GM23248 (cell line): ENCODE data around the gene TNS3. TPM values are rescaled to one million over a fixed set of nuclear protein-coding genes. Genes with fewer than 3 reads are reported as not detected.

Experiments used
- DNase-seq: peaks from one replicate; pipeline ENCODE4 v3.0.0-alpha.2; 2015
- H2AFZ ChIP-seq: fragments of 200-600 bp; sonication (generic); 2 replicates; pipeline ENCODE4 v1.6.1; 2016; ENCODE audit warnings: antibody characterized with exemption
- H3F3A ChIP-seq: fragments of 200-600 bp; sonication (generic); 2 replicates; pipeline ENCODE4 v1.6.1; 2016; ENCODE audit warnings: mild to moderate bottlenecking, antibody characterized with exemption, mixed run types; ENCODE audit not compliant: insufficient read depth
- H3K27ac ChIP-seq: fragments of 200-600 bp; sonication (generic); 2 replicates; pipeline ENCODE4 v1.5.1; 2016; ENCODE audit warnings: mild to moderate bottlenecking
- H3K27me3 ChIP-seq: fragments of 200-600 bp; sonication (generic); replicated peaks from 2 replicates; pipeline ENCODE4 v1.6.1; 2016; ENCODE audit warnings: mild to moderate bottlenecking; ENCODE audit not compliant: insufficient read depth
- H3K36me3 ChIP-seq: fragments of 200-600 bp; sonication (generic); 2 replicates; pipeline ENCODE4 v1.6.1; 2016; ENCODE audit warnings: low read depth, mild to moderate bottlenecking
- H3K4me1 ChIP-seq: fragments of 200-600 bp; sonication (generic); 2 replicates; pipeline ENCODE4 v1.6.1; 2016; ENCODE audit warnings: mild to moderate bottlenecking; ENCODE audit not compliant: insufficient read depth
- H3K4me2 ChIP-seq: fragments of 200-600 bp; sonication (generic); one replicate; pipeline ENCODE4 v1.6.1; 2016; ENCODE audit warnings: mild to moderate bottlenecking; ENCODE audit not compliant: unreplicated experiment
- H3K4me3 ChIP-seq: fragments of 200-600 bp; sonication (generic); 2 replicates; pipeline ENCODE4 v1.5.1; 2016; ENCODE audit warnings: mild to moderate bottlenecking
- H3K79me2 ChIP-seq: fragments of 200-600 bp; sonication (generic); 2 replicates; pipeline ENCODE4 v1.6.1; 2016; ENCODE audit warnings: mild to moderate bottlenecking; ENCODE audit not compliant: insufficient read depth
- H3K9ac ChIP-seq: fragments of 200-600 bp; sonication (generic); 2 replicates; pipeline ENCODE4 v1.6.1; 2016; ENCODE audit warnings: mild to moderate bottlenecking
- H3K9me2 ChIP-seq: fragments of 200-600 bp; sonication (generic); 2 replicates; pipeline ENCODE4 v1.6.1; 2016; ENCODE audit warnings: mixed run types, mild to moderate bottlenecking, moderate library complexity; ENCODE audit not compliant: insufficient read depth
- H3K9me3 ChIP-seq: fragments of 200-600 bp; sonication (generic); one replicate; pipeline ENCODE4 v1.6.1; 2017; ENCODE audit warnings: low read depth
- H4K20me1 ChIP-seq: fragments of 200-600 bp; sonication (generic); 2 replicates; pipeline ENCODE4 v1.6.0; 2016; ENCODE audit not compliant: insufficient read depth
- EZH2 ChIP-seq: fragments of 200-600 bp; sonication (generic); IDR thresholded peaks from 2 replicates; pipeline ENCODE4 v1.6.1; 2018; ENCODE audit warnings: antibody characterized with exemption, mild to moderate bottlenecking; ENCODE audit not compliant: insufficient read depth, poor library complexity, severe bottlenecking
- EZH2phosphoT487 ChIP-seq: fragments of 200-600 bp; sonication (generic); IDR thresholded peaks from 2 replicates; pipeline ENCODE4 v1.6.1; 2018; ENCODE audit warnings: antibody characterized with exemption, moderate library complexity, mild to moderate bottlenecking, low read depth; ENCODE audit not compliant: insufficient read depth
- WGBS, 2 experiments: methylation state at CpG; one replicate each; pipeline ENCODE4 v1.1.6; 2015 to 2017; ENCODE audit warnings: low lambda C conversion rate in 2 of 2, low coverage in 1 of 2; ENCODE audit errors: missing lambda C conversion rate in 2 of 2; 5-methylcytosine and 5-hydroxymethylcytosine counted together
- in situ Hi-C: fragments of 300-500 bp; cut with MboI; formaldehyde crosslinking; loops from 2 replicates; pipeline ENCODE4 v1.15.0; 2020
- polyA plus RNA-seq: library from polyadenylated mRNA; unstranded; fragments of >200 nt; fragmentation: Nextera tagmentation; extraction: Ambion mirVana; gene quantifications from 2 replicates; pipeline ENCODE4 v1.2.1, GENCODE V29; 2016
- total RNA-seq: library from RNA; depleted of rRNA; stranded (reverse); fragments of >200 nt; shearing (Covaris generic); gene quantifications from 2 replicates; pipeline ENCODE4 v1.2.3, GENCODE V29; 2014

Gene TNS3
- total and polyA plus RNA-seq, 2 experiments from 2014 or later: 18.6 to 47.0 TPM

DNA sequence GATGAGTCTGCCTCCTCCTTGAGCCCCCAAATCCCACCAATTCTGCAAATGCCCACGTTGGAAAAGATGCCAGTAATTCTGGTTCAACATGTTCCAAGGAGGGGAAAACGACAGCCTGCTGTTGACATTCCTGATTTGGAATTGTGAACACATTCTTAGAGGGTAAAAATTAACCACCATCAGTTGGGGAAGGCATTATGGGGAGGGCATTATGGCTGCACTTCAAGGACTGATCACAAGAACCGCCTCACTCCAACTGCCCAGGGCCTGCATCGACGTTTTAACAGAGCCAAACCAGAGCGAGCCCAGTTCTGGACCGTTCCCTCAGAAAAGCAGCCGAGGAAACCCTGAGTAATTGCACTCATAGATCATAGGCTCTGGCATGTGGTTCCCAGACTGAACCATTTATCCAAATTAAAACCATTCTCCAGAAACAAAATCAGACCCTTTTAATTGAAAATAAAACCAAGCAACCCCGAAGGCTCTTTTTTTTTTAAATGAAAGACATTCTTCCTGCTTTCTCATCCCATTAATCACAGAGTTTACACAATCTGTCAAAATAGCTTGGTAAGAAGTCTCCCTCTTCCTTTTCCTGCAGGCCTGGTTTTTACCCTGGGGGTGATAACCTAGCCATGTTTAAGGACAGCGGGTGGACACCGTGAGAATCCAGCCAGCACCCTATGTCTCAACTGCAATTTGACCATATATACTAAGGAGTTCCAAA, 8.0 kb downstream of the TNS3 start:
- H3K36me3 ChIP-seq: no peaks in the 10 kb centered on the region
- H3K9ac ChIP-seq: peak overlapping the region; percentile 80

GRCh38 chr7:47572939-47573757, 8.8 kb downstream of the TNS3 start:
- peaks cover 57% of the 10 kb centered on the region for H3F3A ChIP-seq
- peak overlapping the region; percentile 80 for H3K9ac ChIP-seq
- H3K79me2 ChIP-seq: peaks cover 66% of the 10 kb centered on the region
- peak overlapping the region; percentile 70 for H3K4me2 ChIP-seq
- H2AFZ ChIP-seq: no peak overlapping the region
- 70% methylated on average over 19 of the region's 19 CpGs for WGBS, 2 experiments
- peaks cover 52% of the 10 kb centered on the region for H3K4me1 ChIP-seq
- no peak overlapping the region for H3K4me3 ChIP-seq
- no peak for DNase-seq
- H4K20me1 ChIP-seq: no peaks in the 10 kb centered on the region
- TF ChIP-seq EZH2 (no peak), EZH2phosphoT487 (no peak)
- in situ Hi-C loops: no loop called here
- peak overlapping the region; percentile 92 for H3K27ac ChIP-seq
- H3K9me3 ChIP-seq: no peaks in the 10 kb centered on the region
- no peaks in the 10 kb centered on the region for H3K27me3 ChIP-seq
- no peaks in the 10 kb centered on the region for H3K9me2 ChIP-seq
- no peaks in the 10 kb centered on the region for H3K36me3 ChIP-seq

More for the DNA sequence above, 8.0 kb downstream of the TNS3 start:
- H3K27ac ChIP-seq: peak overlapping the region; percentile 92
- H3K4me3 ChIP-seq: peak overlapping the region; percentile 15; the same call in 1 of the 2 replicates
- H3K9me3 ChIP-seq: no peaks in the 10 kb centered on the region
- H3K9me2 ChIP-seq: no peaks in the 10 kb centered on the region
- TF ChIP-seq EZH2phosphoT487 (0 out of 2 replicates have a peak, but pooled peaks have one; percentile 42), EZH2 (no peak)
- no peak overlapping the region for H2AFZ ChIP-seq
- peaks cover 61% of the 10 kb centered on the region for H3K79me2 ChIP-seq
- H4K20me1 ChIP-seq: no peaks in the 10 kb centered on the region
- in situ Hi-C loops: no loop called here
- peaks cover 59% of the 10 kb centered on the region for H3F3A ChIP-seq
- peaks cover 60% of the 10 kb centered on the region for H3K4me1 ChIP-seq
- peak; percentile 93 for DNase-seq
- H3K4me2 ChIP-seq: peak overlapping the region; percentile 70
- 2 to 4% methylated on average over 11 of the region's 11 CpGs for WGBS, 2 experiments
- no peaks in the 10 kb centered on the region for H3K27me3 ChIP-seq

DNA sequence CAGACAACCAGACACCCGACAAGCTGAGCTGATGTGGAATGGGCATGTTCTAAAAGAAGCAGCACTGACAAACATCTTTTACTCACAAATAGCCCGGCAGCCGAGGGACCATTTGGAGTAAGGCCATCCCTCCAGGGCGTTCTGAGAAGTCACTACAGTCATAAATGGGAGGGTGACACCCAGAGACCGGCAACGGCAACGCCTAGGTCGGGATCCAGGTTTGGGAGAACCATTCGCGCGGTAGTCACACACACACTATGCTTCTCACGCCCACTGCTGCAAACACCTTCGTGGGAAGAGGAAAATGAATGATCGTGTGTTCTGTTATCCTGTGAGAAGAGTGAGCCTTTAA, 9.8 kb downstream of the TNS3 start:
- Histone ChIP-seq H2AFZ (peak overlapping the region; percentile 6; the same call in 1 of the 2 replicates), H3K4me3 (peak overlapping the region; percentile 34), H3F3A (peaks cover 57% of the 10 kb centered on the region), H3K36me3 (no peaks in the 10 kb centered on the region), H3K79me2 (peaks cover 66% of the 10 kb centered on the region), H3K27ac (peak overlapping the region; percentile 92), H3K4me1 (peaks cover 52% of the 10 kb centered on the region), H3K9me2 (no peaks in the 10 kb centered on the region), H3K9ac (peak overlapping the region; percentile 80), H3K27me3 (no peaks in the 10 kb centered on the region), H3K4me2 (peak overlapping the region; percentile 76), H4K20me1 (no peaks in the 10 kb centered on the region), H3K9me3 (no peaks in the 10 kb centered on the region)
- 5 to 7% methylated on average over 14 of the region's 14 CpGs for WGBS, 2 experiments
- DNase-seq: peak; percentile 83
- no peak for TF ChIP-seq EZH2phosphoT487
- no peak for TF ChIP-seq EZH2
- in situ Hi-C loops: no loop called here

- Histone ChIP-seq H3K27ac (peak overlapping the region; percentile 92), H4K20me1 (no peaks in the 10 kb centered on the region), H3K9me2 (no peaks in the 10 kb centered on the region), H3K4me2 (peak overlapping the region; percentile 76), H3K36me3 (no peaks in the 10 kb centered on the region), H2AFZ (peak overlapping the region; percentile 6; the same call in 1 of the 2 replicates), H3F3A (peaks cover 57% of the 10 kb centered on the region), H3K9me3 (no peaks in the 10 kb centered on the region), H3K4me3 (peak overlapping the region; percentile 34), H3K27me3 (no peaks in the 10 kb centered on the region), H3K4me1 (peaks cover 52% of the 10 kb centered on the region), H3K9ac (peak overlapping the region; percentile 80), H3K79me2 (peaks cover 66% of the 10 kb centered on the region)
- no peak for TF ChIP-seq EZH2
- 11 to 13% methylated on average over 24 of the region's 24 CpGs for WGBS, 2 experiments
- DNase-seq: peak; percentile 93
- in situ Hi-C loops: no loop called here
Observed at GRCh38 chr7:47571331-47572093, 10.4 kb downstream of the TNS3 start.
